HG03460 (cell line): ENCODE results near the gene KDM6B.

Experiments
- ATAC-seq: cut with Tn5 transposase; IDR thresholded peaks from one replicate; pipeline ENCODE4 v1.9.1; 2021; ENCODE audit not compliant: unreplicated experiment

Gene KDM6B

GRCh38 chr17:7878234-7878633 lies 44.2 kb downstream of the KDM6B start:
- no peak for ATAC-seq

- no peak for ATAC-seq
Measured at GRCh38 chr17:7880076-7880868, 46.3 kb downstream of the KDM6B start.

- ATAC-seq, result no peak
Measured at GRCh38 chr17:7881276-7882054, 47.4 kb downstream of the KDM6B start.

GRCh38 chr17:7882068-7882467 lies 48.1 kb downstream of the KDM6B start:
- no peak for ATAC-seq

GRCh38 chr17:7882629-7883028 lies 48.6 kb downstream of the KDM6B start:
- no peak for ATAC-seq
